DND-41 (cell line): ENCODE measurements around the gene RAD51AP1.

ENCODE experiments used
- ATAC-seq: fragments of 200-7000 bp; cut with Tn5 transposase; 3 replicates; pipeline ENCODE4 v1.9.1; 2021; ENCODE audit warnings: low read depth; ENCODE audit not compliant: insufficient read depth
- DNase-seq: peaks from one replicate; pipeline ENCODE4 v3.0.0-alpha.2; 2020
- H2AFZ ChIP-seq: 2 replicates; pipeline ENCODE4 v1.6.0; 2012; ENCODE audit warnings: low read depth, low read length
- H3K27ac ChIP-seq: 2 replicates; pipeline ENCODE4 v1.5.1; 2012; ENCODE audit warnings: low read length, inconsistent platforms
- H3K27me3 ChIP-seq: fragments of 200-600 bp; sonication (generic); 2 replicates; pipeline ENCODE4 v1.6.0; 2012; ENCODE audit warnings: low read length, mild to moderate bottlenecking, inconsistent platforms; ENCODE audit not compliant: insufficient read depth, poor library complexity
- H3K36me3 ChIP-seq: 2 replicates; pipeline ENCODE4 v1.5.1; 2012; ENCODE audit warnings: low read length, inconsistent platforms; ENCODE audit not compliant: insufficient read depth
- H3K4me1 ChIP-seq: 2 replicates; pipeline ENCODE4 v1.5.1; 2012; ENCODE audit warnings: mild to moderate bottlenecking, low read length; ENCODE audit not compliant: insufficient read depth
- H3K4me2 ChIP-seq: 2 replicates; pipeline ENCODE4 v1.6.0; 2012; ENCODE audit warnings: mild to moderate bottlenecking, moderate library complexity, low read length, inconsistent platforms; ENCODE audit not compliant: insufficient read depth
- H3K4me3 ChIP-seq, 2 experiments: fragments of 200-600 bp in 1 of 2; shearing (Covaris generic) in 1 of 2; 2 replicates each; pipeline ENCODE4 v1.5.1; 2012 to 2016; ENCODE audit warnings: inconsistent platforms in 2 of 2, low read length in 2 of 2, mild to moderate bottlenecking in 2 of 2, low read depth in 1 of 2, moderate library complexity in 1 of 2
- H3K79me2 ChIP-seq: 2 replicates; pipeline ENCODE4 v1.6.0; 2012; ENCODE audit warnings: low read length, inconsistent platforms; ENCODE audit not compliant: insufficient read depth
- H3K9ac ChIP-seq: 2 replicates; pipeline ENCODE4 v1.6.0; 2012; ENCODE audit warnings: low read depth, mild to moderate bottlenecking, inconsistent platforms, low read length, moderate library complexity
- H3K9me3 ChIP-seq: 2 replicates; pipeline ENCODE4 v1.5.1; 2012; ENCODE audit warnings: low read length, moderate library complexity, mild to moderate bottlenecking, inconsistent platforms; ENCODE audit not compliant: insufficient read depth, severe bottlenecking
- H4K20me1 ChIP-seq: 2 replicates; pipeline ENCODE4 v1.6.0; 2012; ENCODE audit warnings: low read length; ENCODE audit not compliant: insufficient read depth
- EZH2 ChIP-seq: IDR thresholded peaks from 3 replicates; pipeline ENCODE4 v1.6.1; 2012; ENCODE audit warnings: borderline replicate concordance, low read depth, mild to moderate bottlenecking, moderate library complexity, low read length, inconsistent platforms; ENCODE audit not compliant: severe bottlenecking
- TF ChIP-seq, protein P1 (sequence below): IDR thresholded peaks from 2 replicates; pipeline ENCODE4 v1.5.1; 2012; ENCODE audit warnings: borderline replicate concordance, low read length, moderate library complexity, mild to moderate bottlenecking; ENCODE audit not compliant: poor library complexity, severe bottlenecking; ENCODE audit errors: extremely low read depth

Gene RAD51AP1

DNA sequence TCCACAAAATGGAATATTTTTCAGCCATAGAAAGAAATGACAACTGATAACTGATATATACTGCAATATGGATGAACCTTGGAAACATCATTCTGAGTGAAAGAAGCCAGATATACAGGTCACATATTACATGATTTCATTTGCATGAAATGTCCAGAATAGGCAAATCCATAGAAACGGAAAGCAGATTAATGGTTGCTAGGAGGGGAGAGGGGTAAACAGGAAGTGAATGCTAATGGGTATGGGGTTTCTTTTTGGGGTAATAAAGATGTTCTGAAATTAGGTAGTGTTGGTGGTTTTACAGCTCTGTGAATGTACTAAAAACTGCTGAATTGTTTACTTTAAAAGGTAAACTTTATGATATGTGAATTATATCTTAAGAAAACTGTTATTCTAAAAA lies 6.5 kb downstream of the RAD51AP1 start:
- H3K27ac ChIP-seq: no peak overlapping the region
- H3K79me2 ChIP-seq: peaks cover 57% of the 10 kb centered on the region
- H2AFZ ChIP-seq: no peak overlapping the region
- ATAC-seq (no peak), DNase-seq (no peak)
- no peak overlapping the region for H3K4me2 ChIP-seq
- no peaks in the 10 kb centered on the region for H4K20me1 ChIP-seq
- H3K27me3 ChIP-seq: no peaks in the 10 kb centered on the region
- TF ChIP-seq EZH2: no peak
- no peak overlapping the region for H3K9ac ChIP-seq
- peaks cover 23% of the 10 kb centered on the region for H3K4me1 ChIP-seq
- no peak overlapping the region for H3K4me3 ChIP-seq
- H3K36me3 ChIP-seq: peaks cover 90% of the 10 kb centered on the region
- H3K9me3 ChIP-seq: no peaks in the 10 kb centered on the region

DNA sequence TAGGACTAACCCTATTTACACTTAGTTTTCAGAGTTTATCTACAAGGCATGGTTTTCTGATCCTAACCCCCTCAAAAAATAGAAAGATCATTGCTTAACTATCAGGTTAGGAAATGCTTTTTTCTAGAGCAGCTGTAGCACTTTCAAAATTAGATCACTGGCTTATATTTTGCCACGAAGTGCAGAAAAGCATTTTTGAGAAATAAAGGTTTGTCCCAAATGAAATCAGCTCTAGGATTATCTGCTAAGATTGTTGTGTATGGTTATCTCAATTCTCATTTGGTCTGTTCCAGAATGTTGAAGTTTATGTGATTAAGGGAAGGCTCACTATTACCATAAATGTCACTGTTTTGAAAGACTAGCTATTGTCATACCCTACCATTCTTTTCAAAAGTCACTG lies 13.5 kb downstream of the RAD51AP1 start:
- no peak overlapping the region for H2AFZ ChIP-seq
- H3K4me2 ChIP-seq: no peak overlapping the region
- no peak overlapping the region for H3K4me3 ChIP-seq
- no peak overlapping the region for H3K27ac ChIP-seq
- DNase-seq (no peak), ATAC-seq (no peak)
- TF ChIP-seq, protein P1, sequence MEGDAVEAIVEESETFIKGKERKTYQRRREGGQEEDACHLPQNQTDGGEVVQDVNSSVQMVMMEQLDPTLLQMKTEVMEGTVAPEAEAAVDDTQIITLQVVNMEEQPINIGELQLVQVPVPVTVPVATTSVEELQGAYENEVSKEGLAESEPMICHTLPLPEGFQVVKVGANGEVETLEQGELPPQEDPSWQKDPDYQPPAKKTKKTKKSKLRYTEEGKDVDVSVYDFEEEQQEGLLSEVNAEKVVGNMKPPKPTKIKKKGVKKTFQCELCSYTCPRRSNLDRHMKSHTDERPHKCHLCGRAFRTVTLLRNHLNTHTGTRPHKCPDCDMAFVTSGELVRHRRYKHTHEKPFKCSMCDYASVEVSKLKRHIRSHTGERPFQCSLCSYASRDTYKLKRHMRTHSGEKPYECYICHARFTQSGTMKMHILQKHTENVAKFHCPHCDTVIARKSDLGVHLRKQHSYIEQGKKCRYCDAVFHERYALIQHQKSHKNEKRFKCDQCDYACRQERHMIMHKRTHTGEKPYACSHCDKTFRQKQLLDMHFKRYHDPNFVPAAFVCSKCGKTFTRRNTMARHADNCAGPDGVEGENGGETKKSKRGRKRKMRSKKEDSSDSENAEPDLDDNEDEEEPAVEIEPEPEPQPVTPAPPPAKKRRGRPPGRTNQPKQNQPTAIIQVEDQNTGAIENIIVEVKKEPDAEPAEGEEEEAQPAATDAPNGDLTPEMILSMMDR: no peak
- TF ChIP-seq EZH2: no peak
- no peak overlapping the region for H3K9ac ChIP-seq
- no peaks in the 10 kb centered on the region for H3K4me1 ChIP-seq
- peaks cover 8% of the 10 kb centered on the region; the same call in 1 of the 2 replicates for H4K20me1 ChIP-seq
- peaks cover 16% of the 10 kb centered on the region for H3K79me2 ChIP-seq
- peaks cover 98% of the 10 kb centered on the region for H3K36me3 ChIP-seq
- H3K27me3 ChIP-seq: no peaks in the 10 kb centered on the region
- no peaks in the 10 kb centered on the region for H3K9me3 ChIP-seq

DNA sequence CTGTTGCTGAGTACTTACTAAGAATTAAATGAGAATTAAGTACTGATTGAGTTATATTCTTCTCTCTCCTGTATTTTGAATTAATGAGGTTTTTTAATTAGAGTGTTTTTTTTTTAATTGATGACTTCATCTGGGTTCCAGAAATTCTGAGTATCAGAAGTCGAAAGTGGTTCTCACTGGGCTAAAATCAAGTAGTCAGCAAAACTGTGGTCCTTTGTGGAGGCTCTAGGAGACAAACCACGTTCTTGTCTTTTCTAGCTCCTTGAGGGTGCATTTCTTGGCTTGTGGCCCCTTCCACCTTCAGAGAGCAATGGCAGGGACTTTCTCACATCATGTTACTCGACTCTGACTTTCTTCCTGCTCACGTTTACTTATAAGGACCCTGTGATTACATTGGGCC lies 15.3 kb downstream of the RAD51AP1 start:
- Histone ChIP-seq H4K20me1 (peaks cover 8% of the 10 kb centered on the region; the same call in 1 of the 2 replicates), H3K36me3 (peaks cover 95% of the 10 kb centered on the region), H3K9ac (no peak overlapping the region), H3K9me3 (no peaks in the 10 kb centered on the region), H3K4me3 (no peak overlapping the region), H3K79me2 (peaks cover 11% of the 10 kb centered on the region; the same call in 1 of the 2 replicates), H3K27me3 (no peaks in the 10 kb centered on the region), H3K27ac (no peak overlapping the region), H2AFZ (no peak overlapping the region), H3K4me2 (no peak overlapping the region), H3K4me1 (no peaks in the 10 kb centered on the region)
- DNase-seq (no peak), ATAC-seq (no peak)
- TF ChIP-seq EZH2: no peak
- TF ChIP-seq, protein P1: no peak

DNA sequence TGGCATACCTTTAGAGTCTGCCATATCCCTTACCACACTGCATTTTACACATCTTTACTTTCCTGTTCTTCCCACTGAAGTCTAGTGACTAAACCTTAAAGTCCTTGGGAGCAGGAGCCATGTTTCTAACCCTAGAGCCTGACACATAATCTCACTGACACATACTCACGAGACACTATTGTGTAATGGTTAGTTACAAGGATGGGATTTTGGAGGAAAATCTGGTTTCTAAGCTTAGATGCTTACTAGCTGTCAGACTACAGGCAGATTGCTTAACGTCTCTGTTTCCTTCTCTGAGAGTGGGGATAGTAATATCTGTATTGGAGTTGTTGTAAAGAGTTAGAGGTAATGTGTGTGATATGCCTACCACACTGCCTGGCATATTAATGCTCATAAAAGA lies 17.1 kb downstream of the RAD51AP1 start:
- Histone ChIP-seq H3K27ac (no peak overlapping the region), H3K4me2 (no peak overlapping the region), H3K9me3 (no peaks in the 10 kb centered on the region), H3K79me2 (peaks cover 4% of the 10 kb centered on the region; the same call in 1 of the 2 replicates), H3K9ac (no peak overlapping the region), H3K36me3 (peaks cover 93% of the 10 kb centered on the region), H3K4me1 (no peaks in the 10 kb centered on the region), H4K20me1 (peaks cover 5% of the 10 kb centered on the region; the same call in 1 of the 2 replicates), H3K27me3 (no peaks in the 10 kb centered on the region), H2AFZ (no peak overlapping the region), H3K4me3 (no peak overlapping the region)
- DNase-seq (no peak), ATAC-seq (no peak)
- TF ChIP-seq EZH2: no peak
- TF ChIP-seq, protein P1: no peak
